OCI-LY7 (cell line): ENCODE results near the gene CITED2. TPM values are rescaled to one million over a fixed set of nuclear protein-coding genes. Genes with fewer than 3 reads are reported as not detected.

ENCODE experiments used
- BruUV-seq: library from RNA; stranded (reverse); fragments of 400-500 nt; replicated peaks from 2 replicates; lab custom pipeline; 2021; lab: Mats Ljungman, UMichigan
- CTCF ChIA-PET: fragments of 300-600 bp; sonication (Branson Sonifier 250); formaldehyde crosslinking; loops from one replicate; lab custom pipeline; 2022; ENCODE audit warnings: antibody characterized with exemption; ENCODE audit not compliant: unreplicated experiment; lab: Charles Lee
- POLR2A ChIA-PET: fragments of 300-600 bp; sonication (Branson Sonifier 250); formaldehyde crosslinking; loops from one replicate; lab custom pipeline; 2022; ENCODE audit warnings: antibody characterized with exemption; lab: Charles Lee
- DNase-seq: peaks from one replicate; pipeline ENCODE4 v3.0.0-alpha.2; 2015; ENCODE audit warnings: low spot score
- H2AFZ ChIP-seq: fragments of 200-600 bp; sonication (generic), shearing (Covaris generic); 2 replicates; pipeline ENCODE4 v1.6.1; 2014; ENCODE audit warnings: mild to moderate bottlenecking, antibody characterized with exemption, low read length, moderate library complexity
- H3K27ac ChIP-seq: fragments of 200-600 bp; sonication (generic); 2 replicates; pipeline ENCODE4 v1.5.1; 2014; ENCODE audit warnings: mixed run types, low read depth, mild to moderate bottlenecking, moderate library complexity, low read length, inconsistent platforms; ENCODE audit not compliant: poor library complexity, severe bottlenecking
- H3K36me3 ChIP-seq: fragments of 200-600 bp; sonication (generic); 2 replicates; pipeline ENCODE4 v1.6.1; 2014; ENCODE audit warnings: mild to moderate bottlenecking, antibody characterized with exemption, low read length, moderate library complexity, mixed read lengths; ENCODE audit not compliant: insufficient read depth
- H3K4me1 ChIP-seq: fragments of 200-600 bp; sonication (generic); 2 replicates; pipeline ENCODE4 v1.5.1; 2014; ENCODE audit warnings: mild to moderate bottlenecking, low read length; ENCODE audit not compliant: insufficient read depth, poor library complexity, severe bottlenecking
- H3K4me2 ChIP-seq: fragments of 200-600 bp; sonication (generic); 2 replicates; pipeline ENCODE4 v1.6.1; 2014; ENCODE audit warnings: mild to moderate bottlenecking, low read length
- H3K4me3 ChIP-seq: fragments of 200-600 bp; sonication (generic); 2 replicates; pipeline ENCODE4 v1.5.1; 2014; ENCODE audit warnings: mild to moderate bottlenecking, low read depth, low read length; ENCODE audit not compliant: poor library complexity, severe bottlenecking
- H3K79me2 ChIP-seq: fragments of 200-600 bp; sonication (generic); 2 replicates; pipeline ENCODE4 v1.6.1; 2016; ENCODE audit warnings: low read depth, mild to moderate bottlenecking, low read length, moderate library complexity, mixed read lengths; ENCODE audit not compliant: insufficient read depth
- H3K9me2 ChIP-seq: fragments of 200-600 bp; sonication (generic); 2 replicates; pipeline ENCODE4 v1.6.1; 2016; ENCODE audit warnings: mild to moderate bottlenecking, low read length, mixed read lengths; ENCODE audit not compliant: insufficient read depth
- H3K9me3 ChIP-seq: fragments of 200-600 bp; sonication (generic); 2 replicates; pipeline ENCODE4 v1.6.1; 2014; ENCODE audit warnings: mild to moderate bottlenecking, mixed run types, low read length, mixed read lengths
- H4K20me1 ChIP-seq: fragments of 200-600 bp; sonication (generic); 2 replicates; pipeline ENCODE4 v1.6.1; 2014; ENCODE audit warnings: mild to moderate bottlenecking, antibody characterized with exemption, low read length, moderate library complexity, mixed read lengths; ENCODE audit not compliant: insufficient read depth
- EZH2phosphoT487 ChIP-seq: fragments of 200-600 bp; sonication (generic); IDR thresholded peaks from 2 replicates; pipeline ENCODE4 v1.6.1; 2018; ENCODE audit warnings: low read depth, borderline replicate concordance, mild to moderate bottlenecking, mixed run types, antibody characterized with exemption, low read length, moderate library complexity, mixed read lengths
- intact Hi-C: fragments of 100-400 bp; cut with micrococcal nuclease; formaldehyde crosslinking; loops from one replicate; pipeline ENCODE4 v1.10.0; 2022; ENCODE audit not compliant: unreplicated experiment
- total RNA-seq, 2 experiments: library from RNA; depleted of rRNA in 1 of 2; stranded (reverse); fragments of >200 nt in 1 of 2; shearing (Covaris generic) in 1 of 2; gene quantifications; 2 replicates each; pipeline ENCODE4 v1.2.3, GENCODE V29; 2014 to 2022
- TF ChIP-seq, protein P1 (sequence below): fragments of 200-600 bp; sonication (generic); conservative IDR thresholded peaks from 2 replicates; pipeline ENCODE4 v1.5.1; 2014; ENCODE audit warnings: mild to moderate bottlenecking, antibody characterized with exemption, low read length, moderate library complexity, mixed read lengths

Gene CITED2
- total RNA-seq, 2 experiments from 2014 or later = 35.0 to 40.1 TPM

DNA sequence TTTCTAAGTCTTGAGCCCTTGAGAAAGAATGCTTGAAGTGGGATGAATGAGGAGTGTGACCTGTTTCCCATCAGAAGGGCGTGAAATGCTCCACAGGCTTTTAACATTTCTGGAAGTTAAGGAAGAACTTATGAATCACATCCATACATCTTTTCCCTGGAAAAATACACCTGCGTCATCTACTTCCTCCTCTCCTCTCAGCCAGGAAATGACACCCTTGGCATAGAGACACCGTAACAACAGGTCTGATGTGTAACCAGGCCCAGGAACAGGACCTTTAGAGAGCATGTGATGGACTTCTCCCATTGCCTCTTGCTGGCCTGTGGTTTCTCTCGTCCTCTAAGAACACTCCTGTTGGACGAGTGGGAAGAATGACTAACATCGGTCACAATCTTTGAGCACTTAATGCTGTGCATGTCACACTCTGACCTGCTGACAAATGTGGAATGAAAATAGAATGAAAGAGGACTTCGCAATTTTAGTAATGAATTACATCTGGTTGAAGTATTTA lies 28.5 kb upstream of the CITED2 start:
- CTCF ChIA-PET = interaction anchor here (0.6 kb wide), 1 partner anchor 31 kb away, joined by 4 read pairs; no protein-coding TSS in a partner anchor
- H2AFZ ChIP-seq = no peak overlapping the region
- no peaks in the 10 kb centered on the region for H3K36me3 ChIP-seq
- H4K20me1 ChIP-seq = no peaks in the 10 kb centered on the region
- H3K79me2 ChIP-seq = no peaks in the 10 kb centered on the region
- BruUV-seq = no TSS peak
- H3K27ac ChIP-seq = no peak overlapping the region
- TF ChIP-seq, protein P1, sequence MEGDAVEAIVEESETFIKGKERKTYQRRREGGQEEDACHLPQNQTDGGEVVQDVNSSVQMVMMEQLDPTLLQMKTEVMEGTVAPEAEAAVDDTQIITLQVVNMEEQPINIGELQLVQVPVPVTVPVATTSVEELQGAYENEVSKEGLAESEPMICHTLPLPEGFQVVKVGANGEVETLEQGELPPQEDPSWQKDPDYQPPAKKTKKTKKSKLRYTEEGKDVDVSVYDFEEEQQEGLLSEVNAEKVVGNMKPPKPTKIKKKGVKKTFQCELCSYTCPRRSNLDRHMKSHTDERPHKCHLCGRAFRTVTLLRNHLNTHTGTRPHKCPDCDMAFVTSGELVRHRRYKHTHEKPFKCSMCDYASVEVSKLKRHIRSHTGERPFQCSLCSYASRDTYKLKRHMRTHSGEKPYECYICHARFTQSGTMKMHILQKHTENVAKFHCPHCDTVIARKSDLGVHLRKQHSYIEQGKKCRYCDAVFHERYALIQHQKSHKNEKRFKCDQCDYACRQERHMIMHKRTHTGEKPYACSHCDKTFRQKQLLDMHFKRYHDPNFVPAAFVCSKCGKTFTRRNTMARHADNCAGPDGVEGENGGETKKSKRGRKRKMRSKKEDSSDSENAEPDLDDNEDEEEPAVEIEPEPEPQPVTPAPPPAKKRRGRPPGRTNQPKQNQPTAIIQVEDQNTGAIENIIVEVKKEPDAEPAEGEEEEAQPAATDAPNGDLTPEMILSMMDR = no peak
- TF ChIP-seq EZH2phosphoT487 = no peak
- intact Hi-C loops = no loop called here
- no peak overlapping the region for H3K4me2 ChIP-seq
- no peaks in the 10 kb centered on the region for H3K9me2 ChIP-seq
- no peaks in the 10 kb centered on the region for H3K4me1 ChIP-seq
- H3K4me3 ChIP-seq = no peak overlapping the region
- POLR2A ChIA-PET = interaction anchor here (0.7 kb wide), 1 partner anchor 226 kb away, joined by 4 read pairs; no protein-coding TSS in a partner anchor
- no peak for DNase-seq
- no peaks in the 10 kb centered on the region for H3K9me3 ChIP-seq

- no peak for TF ChIP-seq EZH2phosphoT487
- TF ChIP-seq, protein P1 = no peak
- BruUV-seq = no TSS peak
- intact Hi-C loops = no loop called here
These were observed 24.2 kb upstream of the CITED2 start for GRCh38 chr6:139398658-139399057.

DNA sequence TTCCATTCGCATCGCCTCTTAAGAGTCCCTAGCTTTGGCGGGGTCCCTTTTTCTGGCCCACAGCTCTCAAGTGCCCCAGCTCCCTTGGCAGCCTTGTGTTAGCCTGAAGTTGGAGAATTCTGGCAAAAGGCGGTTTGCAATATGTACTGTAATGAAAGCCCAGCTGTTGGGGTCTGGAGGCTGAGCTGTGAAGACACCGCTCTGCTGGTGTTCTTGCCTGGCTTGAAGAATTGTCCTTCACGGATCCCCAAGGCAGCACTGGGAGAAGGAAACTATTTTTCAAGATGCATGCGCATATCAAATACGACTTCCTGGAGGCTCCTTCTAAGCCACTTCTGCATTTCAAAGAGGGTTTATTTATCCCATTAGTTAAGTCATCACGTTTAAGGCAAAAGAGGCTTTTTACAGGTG lies 21.4 kb upstream of the CITED2 start:
- H3K9me3 ChIP-seq = no peaks in the 10 kb centered on the region
- H3K27ac ChIP-seq = no peak overlapping the region
- no peaks in the 10 kb centered on the region for H3K36me3 ChIP-seq
- no peak overlapping the region for H3K4me2 ChIP-seq
- no peaks in the 10 kb centered on the region for H3K79me2 ChIP-seq
- H3K4me1 ChIP-seq = no peaks in the 10 kb centered on the region
- TF ChIP-seq, protein P1 = no peak
- no peak for TF ChIP-seq EZH2phosphoT487
- H4K20me1 ChIP-seq = no peaks in the 10 kb centered on the region
- intact Hi-C loops = no loop called here
- CTCF ChIA-PET = no interaction called here
- no peaks in the 10 kb centered on the region for H3K9me2 ChIP-seq
- POLR2A ChIA-PET = interaction anchor here (0.6 to 1.3 kb wide), 4 partner anchors 10 to 441 kb away, joined by 3 to 4 read pairs (median 3); no protein-coding TSS in a partner anchor
- no peak overlapping the region for H3K4me3 ChIP-seq
- BruUV-seq = no TSS peak
- DNase-seq = no peak
- H2AFZ ChIP-seq = no peak overlapping the region

More at GRCh38 chr6:139398658-139399057, 24.2 kb upstream of the CITED2 start:
- no peak for DNase-seq
- Histone ChIP-seq H3K36me3 (no peaks in the 10 kb centered on the region), H4K20me1 (no peaks in the 10 kb centered on the region), H3K9me3 (no peaks in the 10 kb centered on the region), H3K4me2 (no peak overlapping the region), H3K4me1 (no peaks in the 10 kb centered on the region), H3K4me3 (no peak overlapping the region), H2AFZ (no peak overlapping the region), H3K9me2 (no peaks in the 10 kb centered on the region), H3K27ac (no peak overlapping the region), H3K79me2 (no peaks in the 10 kb centered on the region)
- ChIA-PET POLR2A (interaction anchor here (0.7 to 1.4 kb wide), 3 partner anchors 16 to 1567 kb away, joined by 3 to 6 read pairs (median 4); no protein-coding TSS in a partner anchor), CTCF (no interaction called here)
